MM.1S (cell line): ENCODE measurements around the gene RNF25.

ENCODE experiments used
- DNase-seq: peaks from one replicate; pipeline ENCODE4 v3.0.0-alpha.2; 2015
- H2AFZ ChIP-seq: fragments of 300-600 bp; sonication (generic); 2 replicates; pipeline ENCODE4 v1.6.0; 2016; ENCODE audit warnings: antibody characterized with exemption, low read length
- H3F3A ChIP-seq: fragments of 300-600 bp; sonication (generic); 2 replicates; pipeline ENCODE4 v1.6.1; 2016; ENCODE audit warnings: mild to moderate bottlenecking, antibody characterized with exemption, low read length, moderate library complexity, mixed read lengths; ENCODE audit not compliant: insufficient read depth
- H3K27ac ChIP-seq: fragments of 300-600 bp; sonication (generic); 2 replicates; pipeline ENCODE4 v1.5.1; 2016; ENCODE audit warnings: mild to moderate bottlenecking, low read length
- H3K27me3 ChIP-seq: fragments of 300-600 bp; sonication (generic); replicated peaks from 2 replicates; pipeline ENCODE4 v1.6.0; 2016; ENCODE audit warnings: low read length; ENCODE audit not compliant: insufficient read depth
- H3K36me3 ChIP-seq: fragments of 300-600 bp; sonication (generic); replicated peaks from 2 replicates; pipeline ENCODE4 v1.6.1; 2016; ENCODE audit warnings: mild to moderate bottlenecking, low read length, mixed read lengths; ENCODE audit not compliant: insufficient read depth
- H3K4me1 ChIP-seq: fragments of 300-600 bp; sonication (generic); 2 replicates; pipeline ENCODE4 v1.6.1; 2016; ENCODE audit warnings: low read length, mixed read lengths
- H3K4me2 ChIP-seq: fragments of 300-600 bp; sonication (generic); 2 replicates; pipeline ENCODE4 v1.6.0; 2016; ENCODE audit warnings: low read depth, low read length
- H3K4me3 ChIP-seq: fragments of 300-600 bp; sonication (generic); 2 replicates; pipeline ENCODE4 v1.5.1; 2016; ENCODE audit warnings: low read length, mixed read lengths
- H3K79me2 ChIP-seq: fragments of 300-600 bp; sonication (generic); 2 replicates; pipeline ENCODE4 v1.6.1; 2016; ENCODE audit warnings: mixed run types, low read length, mixed read lengths
- H3K9ac ChIP-seq: fragments of 300-600 bp; sonication (generic); 2 replicates; pipeline ENCODE4 v1.6.1; 2016; ENCODE audit warnings: low read length, mixed read lengths
- H3K9me2 ChIP-seq: fragments of 300-600 bp; sonication (generic); replicated peaks from 2 replicates; pipeline ENCODE4 v1.6.1; 2016; ENCODE audit warnings: mild to moderate bottlenecking, low read length, mixed read lengths; ENCODE audit not compliant: insufficient read depth
- H3K9me3 ChIP-seq: fragments of 300-600 bp; sonication (generic); replicated peaks from 2 replicates; pipeline ENCODE4 v1.6.1; 2016; ENCODE audit warnings: mild to moderate bottlenecking, low read length, mixed read lengths; ENCODE audit not compliant: insufficient read depth
- H4K20me1 ChIP-seq: fragments of 300-600 bp; sonication (generic); 2 replicates; pipeline ENCODE4 v1.6.1; 2016; ENCODE audit warnings: mild to moderate bottlenecking, low read length, moderate library complexity, mixed read lengths; ENCODE audit not compliant: insufficient read depth
- EZH2 ChIP-seq: fragments of 300-600 bp; sonication (generic); optimal IDR thresholded peaks from 2 replicates; pipeline ENCODE3; 2017; ENCODE audit warnings: low read depth, mild to moderate bottlenecking, antibody characterized with exemption, low read length, mixed read lengths
- EZH2phosphoT487 ChIP-seq: fragments of 300-600 bp; sonication (generic); IDR thresholded peaks from 2 replicates; pipeline ENCODE4 v1.6.1; 2018; ENCODE audit warnings: antibody characterized with exemption, low read length
- TF ChIP-seq, protein P1 (sequence below): fragments of 300-600 bp; sonication (generic); IDR thresholded peaks from 2 replicates; pipeline ENCODE4 v1.5.1; 2016; ENCODE audit warnings: antibody characterized with exemption, low read length, mixed read lengths

Gene RNF25

DNA sequence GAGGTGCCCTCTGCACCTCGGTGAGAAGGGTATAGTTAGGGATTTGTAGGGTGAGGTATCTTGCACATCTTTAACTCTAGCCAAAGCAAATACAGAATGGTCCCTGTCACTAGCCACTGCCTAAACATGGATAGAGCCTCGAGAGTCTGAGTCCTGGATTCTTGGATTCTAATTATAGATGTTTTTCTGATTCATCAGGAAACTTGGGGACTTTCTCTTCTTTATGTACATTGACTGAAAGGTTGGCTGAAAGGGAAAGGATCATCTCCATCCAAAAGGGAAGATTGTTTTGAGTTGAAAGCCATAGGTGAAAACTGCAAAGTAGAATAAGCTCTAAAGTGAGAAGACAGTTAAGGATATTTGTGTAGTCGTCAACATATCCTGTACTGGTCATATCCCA lies 8.3 kb upstream of the RNF25 start:
- TF ChIP-seq EZH2phosphoT487: no peak
- TF ChIP-seq EZH2: no peak
- TF ChIP-seq, protein P1, sequence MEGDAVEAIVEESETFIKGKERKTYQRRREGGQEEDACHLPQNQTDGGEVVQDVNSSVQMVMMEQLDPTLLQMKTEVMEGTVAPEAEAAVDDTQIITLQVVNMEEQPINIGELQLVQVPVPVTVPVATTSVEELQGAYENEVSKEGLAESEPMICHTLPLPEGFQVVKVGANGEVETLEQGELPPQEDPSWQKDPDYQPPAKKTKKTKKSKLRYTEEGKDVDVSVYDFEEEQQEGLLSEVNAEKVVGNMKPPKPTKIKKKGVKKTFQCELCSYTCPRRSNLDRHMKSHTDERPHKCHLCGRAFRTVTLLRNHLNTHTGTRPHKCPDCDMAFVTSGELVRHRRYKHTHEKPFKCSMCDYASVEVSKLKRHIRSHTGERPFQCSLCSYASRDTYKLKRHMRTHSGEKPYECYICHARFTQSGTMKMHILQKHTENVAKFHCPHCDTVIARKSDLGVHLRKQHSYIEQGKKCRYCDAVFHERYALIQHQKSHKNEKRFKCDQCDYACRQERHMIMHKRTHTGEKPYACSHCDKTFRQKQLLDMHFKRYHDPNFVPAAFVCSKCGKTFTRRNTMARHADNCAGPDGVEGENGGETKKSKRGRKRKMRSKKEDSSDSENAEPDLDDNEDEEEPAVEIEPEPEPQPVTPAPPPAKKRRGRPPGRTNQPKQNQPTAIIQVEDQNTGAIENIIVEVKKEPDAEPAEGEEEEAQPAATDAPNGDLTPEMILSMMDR: no peak
- no peak overlapping the region for H3K27ac ChIP-seq
- no peaks in the 10 kb centered on the region for H3K4me1 ChIP-seq
- H4K20me1 ChIP-seq: no peaks in the 10 kb centered on the region
- H3K36me3 ChIP-seq: no peaks in the 10 kb centered on the region
- H3F3A ChIP-seq: no peaks in the 10 kb centered on the region
- no peaks in the 10 kb centered on the region for H3K79me2 ChIP-seq
- H3K9me3 ChIP-seq: no peaks in the 10 kb centered on the region
- H3K9ac ChIP-seq: no peak overlapping the region
- no peaks in the 10 kb centered on the region for H3K9me2 ChIP-seq
- no peak overlapping the region for H3K4me3 ChIP-seq
- DNase-seq: no peak
- no peaks in the 10 kb centered on the region for H3K27me3 ChIP-seq
- no peak overlapping the region for H3K4me2 ChIP-seq
- H2AFZ ChIP-seq: no peak overlapping the region

DNA sequence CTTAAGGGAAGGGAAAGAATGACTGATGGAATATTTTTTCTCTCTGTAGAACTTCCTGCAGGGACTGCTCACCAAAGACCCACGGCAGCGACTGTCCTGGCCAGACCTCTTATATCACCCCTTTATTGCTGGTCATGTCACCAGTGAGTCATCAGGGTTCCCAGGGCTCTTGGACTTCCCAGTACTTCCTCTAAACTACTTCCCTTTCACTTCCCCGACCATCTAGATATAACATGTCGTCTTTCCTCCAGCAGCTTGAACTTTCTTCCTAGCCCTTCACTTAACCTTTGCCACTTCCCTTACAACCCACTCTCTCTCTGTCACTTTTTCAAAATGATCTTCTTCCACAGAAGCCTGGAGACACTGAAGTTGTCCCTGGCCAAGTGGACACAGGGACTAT lies 7.3 kb upstream of the RNF25 start:
- Histone ChIP-seq H3K9ac (no peak overlapping the region), H3K27me3 (no peaks in the 10 kb centered on the region), H3K9me3 (no peaks in the 10 kb centered on the region), H3K79me2 (no peaks in the 10 kb centered on the region), H3K36me3 (no peaks in the 10 kb centered on the region), H3K4me1 (no peaks in the 10 kb centered on the region), H3K9me2 (no peaks in the 10 kb centered on the region), H3K4me3 (no peak overlapping the region), H3K27ac (no peak overlapping the region), H2AFZ (no peak overlapping the region), H3F3A (no peaks in the 10 kb centered on the region), H4K20me1 (no peaks in the 10 kb centered on the region), H3K4me2 (no peak overlapping the region)
- DNase-seq: no peak
- TF ChIP-seq EZH2 (no peak), EZH2phosphoT487 (no peak)
- TF ChIP-seq, protein P1: no peak

DNA sequence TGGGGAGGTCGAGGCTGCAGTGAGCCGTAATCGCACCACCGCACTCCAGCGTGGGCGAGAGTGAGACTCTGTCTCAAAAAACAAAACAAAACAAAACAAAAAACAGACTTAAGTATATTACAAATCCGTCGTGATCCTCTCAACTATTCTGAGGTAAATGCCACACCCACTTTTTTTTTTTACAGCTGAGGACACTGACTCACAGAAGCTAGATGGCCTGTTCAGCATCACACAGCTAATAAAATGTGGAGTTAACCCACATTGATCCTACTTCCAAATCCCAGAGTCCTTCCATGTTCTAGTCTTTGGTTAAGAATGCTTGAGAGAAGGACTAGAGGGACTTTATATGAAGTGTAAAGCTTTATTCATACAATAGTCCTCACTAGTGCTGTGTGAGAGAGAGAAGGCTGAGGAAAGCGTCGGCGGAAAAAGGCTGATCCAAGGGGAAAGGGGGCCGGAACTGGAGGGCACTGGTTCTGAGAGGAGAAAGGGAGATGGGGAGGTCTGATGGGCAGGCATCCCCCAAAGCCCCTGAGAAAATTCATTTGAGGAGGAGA lies 627 bp downstream of the RNF25 start:
- Histone ChIP-seq H3K4me3 (peak overlapping the region; percentile 72), H3K4me2 (peak overlapping the region; percentile 75), H4K20me1 (no peaks in the 10 kb centered on the region), H3K9ac (peak overlapping the region; percentile 72), H3K9me3 (no peaks in the 10 kb centered on the region), H3F3A (no peaks in the 10 kb centered on the region), H3K9me2 (no peaks in the 10 kb centered on the region), H3K79me2 (peaks cover 22% of the 10 kb centered on the region), H2AFZ (peak overlapping the region; percentile 73), H3K27me3 (no peaks in the 10 kb centered on the region), H3K4me1 (peaks cover 10% of the 10 kb centered on the region), H3K27ac (peak overlapping the region; percentile 46; the same call in 1 of the 2 replicates), H3K36me3 (no peaks in the 10 kb centered on the region)
- no peak for DNase-seq
- TF ChIP-seq, protein P1: no peak
- TF ChIP-seq EZH2 (no peak), EZH2phosphoT487 (no peak)
